Measurements from ENCODE around the gene RIT2. TPM values are rescaled to one million over a fixed set of nuclear protein-coding genes. Genes with fewer than 3 reads are reported as not detected.

Gene RIT2
- polyA plus RNA-seq, 1 of the 3 experiments (the other 2 are of a cell fraction) = not detected

DNA sequence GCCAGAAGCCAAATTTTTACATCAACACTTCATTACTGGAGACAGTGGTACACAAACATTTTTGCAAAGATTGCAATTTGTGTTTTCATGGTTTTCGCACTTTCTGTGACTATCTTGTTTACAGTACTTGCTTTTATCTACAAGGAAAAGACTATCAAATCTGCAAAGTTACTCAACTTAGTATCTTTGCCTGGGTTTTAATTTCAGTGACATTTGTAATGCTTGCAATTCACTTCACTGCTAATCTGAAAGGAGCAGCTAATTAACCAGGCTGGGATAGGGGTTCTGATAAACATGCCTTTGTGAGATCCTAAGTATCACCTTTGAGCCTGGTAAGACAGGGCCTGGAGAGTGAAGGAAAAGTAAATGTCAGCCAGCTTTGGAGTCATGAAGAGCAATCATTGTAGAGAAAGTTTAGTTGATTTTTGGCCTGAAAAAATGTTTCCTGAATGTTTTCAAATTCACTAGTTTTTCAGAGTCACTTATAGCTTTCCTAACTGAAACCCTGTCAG is 194.2 kb downstream of the RIT2 start (continued):
- TF ChIP-seq, protein P1, sequence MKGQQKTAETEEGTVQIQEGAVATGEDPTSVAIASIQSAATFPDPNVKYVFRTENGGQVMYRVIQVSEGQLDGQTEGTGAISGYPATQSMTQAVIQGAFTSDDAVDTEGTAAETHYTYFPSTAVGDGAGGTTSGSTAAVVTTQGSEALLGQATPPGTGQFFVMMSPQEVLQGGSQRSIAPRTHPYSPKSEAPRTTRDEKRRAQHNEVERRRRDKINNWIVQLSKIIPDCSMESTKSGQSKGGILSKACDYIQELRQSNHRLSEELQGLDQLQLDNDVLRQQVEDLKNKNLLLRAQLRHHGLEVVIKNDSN (IDR thresholded peaks at IDR 0.05; ENCODE audit: borderline replicate concordance, low read depth) = no peak
- no peak for TF ChIP-seq GABPA (IDR thresholded peaks at IDR 0.05; ENCODE audit: low read depth)

DNA sequence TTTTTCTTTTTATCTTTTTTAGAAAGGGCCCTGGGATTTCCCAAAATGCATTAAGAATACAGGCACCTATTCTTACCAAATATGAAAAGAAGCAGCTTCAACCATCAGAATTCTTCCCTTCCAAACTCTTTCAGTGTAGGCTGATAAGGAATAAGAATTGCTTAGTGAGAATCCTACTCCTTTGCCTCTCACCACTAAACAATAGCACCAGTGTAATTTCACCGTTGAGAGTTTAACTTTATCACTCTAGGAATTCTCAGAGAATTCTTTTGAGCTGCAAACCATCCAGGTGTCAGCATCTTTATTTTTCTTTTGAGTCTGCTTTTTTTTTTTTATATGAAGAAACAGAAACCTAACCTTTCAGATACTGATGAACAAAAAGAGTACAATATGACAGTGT is 194.9 kb downstream of the RIT2 start:
- DNase-seq = no peak
- Histone ChIP-seq H2AFZ (ENCODE audit: low read depth) (no peak overlapping the region), H3K36me3 (replicated peaks in 1 of 2; ENCODE audit: control insufficient read depth in 1 of 2, insufficient read depth in 2 of 2, low read length in 1 of 2) (no peaks in the 10 kb centered on the region), H3K27me3 (ENCODE audit: insufficient read depth) (no peaks in the 10 kb centered on the region), H3K9me3 (no peaks in the 10 kb centered on the region), H3K9me2 (0 out of 2 replicates have a peak, but pooled peaks cover 2% of the 10 kb centered on the region), H3K9ac (no peak overlapping the region), H3K4me2 (no peak overlapping the region), H3F3A (replicated peaks; ENCODE audit: insufficient read depth) (no peaks in the 10 kb centered on the region), H3K27ac (ENCODE audit: low read depth in 2 of 2, low read length in 1 of 2) (no peak overlapping the region), H3K79me2 (ENCODE audit: insufficient read depth) (no peaks in the 10 kb centered on the region; the same call in 1 of the 2 replicates), H4K20me1 (ENCODE audit: insufficient read depth) (no peaks in the 10 kb centered on the region), H3K4me1 (ENCODE audit: control insufficient read depth in 1 of 2, insufficient read depth in 2 of 2, low read depth in 1 of 2, low read length in 1 of 2) (no peaks in the 10 kb centered on the region), H3K4me3 (ENCODE audit: low read depth in 2 of 2, low read length in 1 of 2) (no peak overlapping the region)
- 60% methylated on average over 1 of the region's 1 CpG for WGBS (ENCODE audit: low lambda C conversion rate)
- TF ChIP-seq NFIC (IDR thresholded peaks at IDR 0.05; ENCODE audit: borderline replicate concordance) (no peak), USF2 (IDR thresholded peaks at IDR 0.05; ENCODE audit: borderline replicate concordance, low read depth, low read length) (no peak), MXI1 (IDR thresholded peaks at IDR 0.05; ENCODE audit: low read depth, low read length) (no peak), RCOR1 (IDR thresholded peaks at IDR 0.05; ENCODE audit: low read length) (no peak)
- TF ChIP-seq, protein P2, sequence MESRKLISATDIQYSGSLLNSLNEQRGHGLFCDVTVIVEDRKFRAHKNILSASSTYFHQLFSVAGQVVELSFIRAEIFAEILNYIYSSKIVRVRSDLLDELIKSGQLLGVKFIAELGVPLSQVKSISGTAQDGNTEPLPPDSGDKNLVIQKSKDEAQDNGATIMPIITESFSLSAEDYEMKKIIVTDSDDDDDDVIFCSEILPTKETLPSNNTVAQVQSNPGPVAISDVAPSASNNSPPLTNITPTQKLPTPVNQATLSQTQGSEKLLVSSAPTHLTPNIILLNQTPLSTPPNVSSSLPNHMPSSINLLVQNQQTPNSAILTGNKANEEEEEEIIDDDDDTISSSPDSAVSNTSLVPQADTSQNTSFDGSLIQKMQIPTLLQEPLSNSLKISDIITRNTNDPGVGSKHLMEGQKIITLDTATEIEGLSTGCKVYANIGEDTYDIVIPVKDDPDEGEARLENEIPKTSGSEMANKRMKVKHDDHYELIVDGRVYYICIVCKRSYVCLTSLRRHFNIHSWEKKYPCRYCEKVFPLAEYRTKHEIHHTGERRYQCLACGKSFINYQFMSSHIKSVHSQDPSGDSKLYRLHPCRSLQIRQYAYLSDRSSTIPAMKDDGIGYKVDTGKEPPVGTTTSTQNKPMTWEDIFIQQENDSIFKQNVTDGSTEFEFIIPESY (IDR thresholded peaks at IDR 0.05; ENCODE audit: borderline replicate concordance, low read depth) = no peak
- CTCF ChIA-PET = no interaction called here
- POLR2A ChIA-PET = no interaction called here

DNA sequence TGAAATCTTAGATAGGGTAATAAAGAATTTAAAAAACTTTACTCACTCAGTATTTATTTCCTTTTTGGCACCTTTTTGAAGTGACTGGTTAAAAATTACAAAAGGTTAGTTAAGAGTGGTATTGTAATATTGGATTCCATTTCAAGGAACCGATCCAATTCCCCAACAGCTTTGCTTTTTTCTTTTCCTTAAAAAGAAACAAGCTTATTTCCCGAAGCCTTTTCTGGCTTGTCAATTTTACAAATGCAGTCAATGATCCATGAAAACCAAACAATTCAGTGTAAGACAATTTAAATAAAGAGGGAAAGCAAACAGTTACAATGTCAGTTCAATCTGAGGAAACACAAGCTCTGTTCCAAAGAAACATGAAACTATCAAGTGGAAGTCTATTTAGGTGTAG is 200.2 kb downstream of the RIT2 start:
- CTCF ChIA-PET = interaction anchor here (1.8 kb wide), 1 partner anchor 10 kb away, joined by 6 read pairs; no protein-coding TSS in a partner anchor
- POLR2A ChIA-PET = no interaction called here
- no peaks in the 10 kb centered on the region for H4K20me1 ChIP-seq (ENCODE audit: insufficient read depth)
- H3K4me3 ChIP-seq (ENCODE audit: low read depth in 2 of 2, low read length in 1 of 2) = no peak overlapping the region
- 0 out of 2 replicates have a peak, but pooled peaks cover 2% of the 10 kb centered on the region for H3K9me2 ChIP-seq
- H3K79me2 ChIP-seq (ENCODE audit: insufficient read depth) = no peaks in the 10 kb centered on the region; the same call in 1 of the 2 replicates
- H3K27ac ChIP-seq (ENCODE audit: low read depth in 2 of 2, low read length in 1 of 2) = no peak overlapping the region
- TF ChIP-seq, protein P3, sequence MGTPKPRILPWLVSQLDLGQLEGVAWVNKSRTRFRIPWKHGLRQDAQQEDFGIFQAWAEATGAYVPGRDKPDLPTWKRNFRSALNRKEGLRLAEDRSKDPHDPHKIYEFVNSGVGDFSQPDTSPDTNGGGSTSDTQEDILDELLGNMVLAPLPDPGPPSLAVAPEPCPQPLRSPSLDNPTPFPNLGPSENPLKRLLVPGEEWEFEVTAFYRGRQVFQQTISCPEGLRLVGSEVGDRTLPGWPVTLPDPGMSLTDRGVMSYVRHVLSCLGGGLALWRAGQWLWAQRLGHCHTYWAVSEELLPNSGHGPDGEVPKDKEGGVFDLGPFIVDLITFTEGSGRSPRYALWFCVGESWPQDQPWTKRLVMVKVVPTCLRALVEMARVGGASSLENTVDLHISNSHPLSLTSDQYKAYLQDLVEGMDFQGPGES (IDR thresholded peaks at IDR 0.05; ENCODE audit: low read depth, low read length) = no peak
- TF ChIP-seq, protein P1 (IDR thresholded peaks at IDR 0.05; ENCODE audit: borderline replicate concordance, low read depth) = no peak
- TF ChIP-seq NRF1 (IDR thresholded peaks at IDR 0.05; ENCODE audit: low read depth, low read length) = no peak
- no peak for TF ChIP-seq RAD21 (IDR thresholded peaks at IDR 0.05; ENCODE audit: low read length)
- no peak for TF ChIP-seq FOXM1 (IDR thresholded peaks at IDR 0.05; ENCODE audit: low read depth)
- no peak for TF ChIP-seq SIN3A (IDR thresholded peaks at IDR 0.05; ENCODE audit: borderline replicate concordance, low read depth, low read length)
- TF ChIP-seq JUND (IDR thresholded peaks at IDR 0.05) = no peak
- TF ChIP-seq, protein P2 (IDR thresholded peaks at IDR 0.05; ENCODE audit: borderline replicate concordance, low read depth) = no peak
- TF ChIP-seq PBX3 (IDR thresholded peaks at IDR 0.05) = no peak
- TF ChIP-seq RFX5 (IDR thresholded peaks at IDR 0.05; ENCODE audit: low read length) = no peak
- no peak for TF ChIP-seq FOXJ3 (CRISPR knock-in tag; IDR thresholded peaks at IDR 0.05)
- H3K9ac ChIP-seq = no peak overlapping the region
- H3F3A ChIP-seq (replicated peaks; ENCODE audit: insufficient read depth) = no peaks in the 10 kb centered on the region
- H3K27me3 ChIP-seq (ENCODE audit: insufficient read depth) = no peaks in the 10 kb centered on the region
- no peaks in the 10 kb centered on the region for H3K36me3 ChIP-seq (replicated peaks in 1 of 2; ENCODE audit: control insufficient read depth in 1 of 2, insufficient read depth in 2 of 2, low read length in 1 of 2)
- no peak overlapping the region for H2AFZ ChIP-seq (ENCODE audit: low read depth)
- WGBS (ENCODE audit: low lambda C conversion rate) = 59% methylated on average over 2 of the region's 2 CpGs
- no peak overlapping the region for H3K4me2 ChIP-seq
- no peak for DNase-seq
- no peaks in the 10 kb centered on the region for H3K9me3 ChIP-seq
- no peaks in the 10 kb centered on the region for H3K4me1 ChIP-seq (ENCODE audit: control insufficient read depth in 1 of 2, insufficient read depth in 2 of 2, low read depth in 1 of 2, low read length in 1 of 2)
